ENCODE data around the gene GALNT17.
"Not testable (repeated sequence)": the region's sequence is repeated elsewhere in the genome, so short reads cannot be mapped to it uniquely, and the experiment has no call there.

The GALNT17 gene

GRCh38 chr7:71165708-71166107 is 33.8 kb downstream of the GALNT17 start:
- no peak for DNase-seq (ENCODE audit: low spot score)

DNA sequence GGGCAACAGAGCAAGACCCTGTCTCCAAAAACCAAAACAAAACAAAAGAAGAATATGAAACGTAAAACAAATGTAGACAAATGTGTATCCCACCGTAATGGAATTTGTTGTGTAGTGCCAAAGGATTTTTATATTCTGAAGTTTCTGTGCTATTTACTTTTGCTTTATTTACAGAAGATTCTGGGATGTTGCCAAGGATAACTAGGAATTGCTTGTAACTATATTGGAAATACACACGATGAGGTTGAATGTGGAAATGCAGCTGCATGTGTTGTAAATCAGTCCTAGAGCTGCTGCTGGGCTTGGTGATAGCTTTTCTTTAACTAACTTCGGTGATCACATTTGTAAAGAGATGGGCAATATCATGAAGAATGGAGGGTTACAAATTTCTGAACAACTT is 39.5 kb downstream of the GALNT17 start:
- no peak for DNase-seq (ENCODE audit: low spot score)

GRCh38 chr7:71173955-71174354 is 42.0 kb downstream of the GALNT17 start:
- DNase-seq (ENCODE audit: low spot score) = no peak

GRCh38 chr7:71182438-71182935 is 50.5 kb downstream of the GALNT17 start:
- no peak for DNase-seq (ENCODE audit: low spot score)

- no peak for DNase-seq (ENCODE audit: low spot score)
These were observed 52.2 kb downstream of the GALNT17 start for GRCh38 chr7:71184136-71184535.

DNA sequence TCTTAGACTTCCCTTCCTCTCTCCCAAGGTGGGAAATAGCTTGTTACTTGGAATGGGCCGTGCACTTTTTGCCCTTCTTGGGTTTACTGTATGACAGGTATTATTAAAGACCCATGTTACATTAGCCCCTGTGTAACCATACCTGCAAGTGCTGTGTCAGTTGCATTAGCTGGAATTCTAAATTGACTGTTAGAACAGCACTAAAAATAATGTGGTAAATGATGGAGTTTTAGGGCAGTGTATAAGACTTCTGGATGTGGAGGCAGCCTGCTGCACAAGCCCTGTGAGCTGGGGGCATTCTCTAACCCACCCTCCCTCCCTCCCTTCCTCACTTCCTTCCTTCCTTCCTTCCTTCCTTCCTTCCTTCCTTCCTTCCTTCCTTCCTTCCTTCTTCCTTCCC is 52.7 kb downstream of the GALNT17 start:
- no peak for DNase-seq (ENCODE audit: low spot score)

DNA sequence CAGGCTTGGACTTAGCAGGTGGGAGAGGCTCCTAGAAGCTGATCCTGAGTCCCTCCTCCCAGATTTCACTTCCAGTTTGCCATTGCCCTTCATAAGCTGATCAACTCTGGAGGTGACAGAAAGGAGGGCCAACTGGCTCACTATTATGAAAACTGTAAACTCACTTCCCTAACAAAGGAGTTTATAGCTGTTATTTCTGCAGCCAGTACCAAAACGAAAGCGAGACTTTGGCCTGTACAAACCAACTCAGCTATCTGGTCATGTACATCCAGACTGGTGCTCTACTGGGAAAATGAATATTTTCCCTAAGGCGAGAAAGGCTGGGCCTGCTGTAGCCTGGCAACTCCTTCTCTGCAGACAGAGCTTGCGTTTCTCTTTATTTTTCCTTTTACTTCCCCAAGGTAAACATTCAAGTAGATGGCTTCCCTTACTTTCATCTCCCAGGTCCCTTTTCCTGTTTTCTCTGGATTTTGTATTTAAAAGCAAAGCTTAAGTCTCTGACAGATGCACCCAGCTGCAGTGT is 54.7 kb downstream of the GALNT17 start:
- no peak for DNase-seq (ENCODE audit: low spot score)

DNA sequence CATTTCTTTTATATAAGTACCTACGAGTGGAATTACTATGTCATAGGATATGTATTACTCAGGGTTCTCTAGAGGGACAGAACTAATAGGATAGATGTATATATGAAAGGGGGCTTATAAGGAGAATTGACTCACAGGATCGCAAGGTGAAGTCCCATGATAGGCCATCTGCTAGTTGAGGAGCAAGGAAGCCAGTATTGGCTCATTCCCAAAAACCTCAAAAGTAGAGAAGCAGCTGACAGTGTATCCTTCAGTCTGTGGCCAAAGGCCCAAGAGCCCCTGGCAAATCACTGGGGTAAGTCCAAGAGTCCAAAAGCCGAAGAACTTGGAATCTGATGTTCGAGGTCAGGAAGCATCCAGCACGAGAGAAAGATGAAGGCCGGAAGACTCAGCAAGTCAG is 59.8 kb downstream of the GALNT17 start:
- DNase-seq (ENCODE audit: low spot score) = no peak

- DNase-seq (ENCODE audit: low spot score) = no peak
These were observed 61.3 kb downstream of the GALNT17 start for GRCh38 chr7:71193099-71193810.

- no peak for DNase-seq (ENCODE audit: low spot score)
These were observed 66.4 kb downstream of the GALNT17 start for GRCh38 chr7:71198391-71198790.

DNA sequence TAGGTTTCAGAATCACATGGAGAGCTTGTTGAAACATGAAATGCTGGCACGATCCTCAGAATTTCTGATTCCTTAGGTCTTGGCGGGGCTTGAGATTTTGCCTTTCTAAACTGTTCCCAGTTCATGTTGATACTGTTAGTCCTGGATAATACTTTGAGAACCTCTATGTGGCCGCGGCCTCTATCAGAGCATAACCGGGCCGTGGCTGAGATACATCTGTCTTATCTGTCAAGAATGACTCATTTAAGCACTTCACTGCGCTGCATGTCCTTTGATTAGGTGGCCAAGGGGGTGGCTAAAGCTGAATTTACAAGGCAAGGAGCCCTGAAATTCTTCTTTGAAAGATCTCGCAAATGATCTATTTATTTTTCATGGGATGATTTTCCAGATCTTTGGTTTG is 66.9 kb downstream of the GALNT17 start:
- no peak for DNase-seq (ENCODE audit: low spot score)

DNA sequence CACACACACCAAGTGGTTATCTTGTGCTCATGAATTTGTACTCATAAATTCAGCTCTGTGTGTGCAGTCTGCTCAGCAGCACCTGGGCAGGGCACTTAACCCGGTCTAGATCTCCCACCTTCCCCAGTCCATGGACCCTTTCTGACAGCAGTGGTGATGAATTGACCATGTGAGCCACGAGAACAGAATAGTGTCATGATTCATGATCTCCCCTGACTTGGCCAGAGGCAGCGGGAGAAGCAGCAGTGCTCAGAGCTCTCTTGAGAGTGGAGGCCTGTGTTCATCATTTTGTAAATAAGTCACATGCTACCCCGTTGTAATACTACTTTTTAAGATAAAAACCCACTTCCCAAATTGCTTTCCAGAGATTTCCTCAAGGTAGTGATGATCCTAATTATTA is 74.2 kb downstream of the GALNT17 start:
- DNase-seq (ENCODE audit: low spot score) = no peak

- DNase-seq (ENCODE audit: low spot score) = no peak
These were observed 76.9 kb downstream of the GALNT17 start for GRCh38 chr7:71208881-71209280.

DNA sequence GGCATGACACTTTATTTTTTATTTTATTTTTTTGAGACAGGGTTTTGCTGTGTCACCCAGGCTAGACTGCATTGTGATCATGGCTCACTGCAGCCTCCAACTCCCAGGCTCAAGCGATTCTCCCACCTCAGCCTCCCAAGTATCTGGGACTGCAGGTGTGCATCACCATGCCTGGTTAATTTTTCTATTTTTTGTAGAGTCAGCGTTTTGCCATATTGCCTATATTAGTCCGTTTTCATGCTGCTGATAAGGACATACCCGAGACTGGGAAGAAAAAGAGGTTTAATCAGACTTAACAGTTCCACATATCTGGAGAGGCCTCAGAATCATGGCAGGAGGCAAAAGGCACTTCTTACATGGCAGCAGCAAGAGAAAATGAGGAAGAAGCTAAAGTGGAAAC is 77.5 kb downstream of the GALNT17 start:
- not testable (repeated sequence) for DNase-seq (ENCODE audit: low spot score)

- no peak for DNase-seq (ENCODE audit: low spot score)
These were observed 78.3 kb downstream of the GALNT17 start for GRCh38 chr7:71210220-71210619.

DNA sequence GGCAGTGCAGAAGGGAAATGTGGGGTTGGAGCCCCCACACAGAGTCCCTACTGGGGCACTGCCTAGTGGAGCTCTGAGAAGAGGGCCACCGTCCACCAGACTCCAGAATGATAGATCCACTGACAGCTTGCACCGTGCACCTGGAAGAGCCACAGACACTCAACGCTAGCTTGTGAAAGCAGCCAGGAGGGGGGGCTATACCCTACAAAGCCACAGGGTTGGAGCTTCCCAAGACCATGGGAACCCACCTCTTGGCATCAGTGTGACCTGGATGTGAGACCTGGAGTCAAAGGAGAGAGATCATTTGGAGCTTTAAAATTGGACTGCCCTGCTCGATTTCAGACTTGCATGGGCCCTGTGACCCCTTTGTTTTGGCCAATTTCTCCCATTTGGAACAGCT is 80.5 kb downstream of the GALNT17 start:
- DNase-seq (ENCODE audit: low spot score) = not testable (repeated sequence)

GRCh38 chr7:71216211-71216610 is 84.3 kb downstream of the GALNT17 start:
- DNase-seq (ENCODE audit: low spot score) = no peak

DNA sequence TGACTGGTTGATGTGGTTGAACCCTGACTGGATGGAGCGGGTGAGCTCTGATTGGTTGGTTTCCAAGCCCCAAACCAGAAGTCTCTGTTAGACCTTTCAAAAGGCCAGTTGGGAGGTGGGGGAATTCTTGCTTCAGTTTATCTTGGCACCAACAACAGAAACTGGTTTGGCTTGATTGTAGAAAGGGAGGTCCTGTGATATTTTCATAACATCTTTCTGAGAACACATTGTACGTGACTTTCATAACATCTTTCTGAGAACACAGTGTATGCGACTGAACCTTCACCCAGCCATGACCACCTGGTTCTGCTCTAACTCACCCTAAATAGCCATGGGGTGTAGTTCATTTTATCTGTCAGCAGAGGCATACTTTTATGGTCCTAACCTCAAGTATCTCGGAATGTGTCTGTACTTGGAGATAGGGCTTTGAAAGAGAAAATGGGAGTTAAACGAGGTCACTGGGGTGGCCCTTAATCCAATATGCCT is 88.3 kb downstream of the GALNT17 start:
- DNase-seq (ENCODE audit: low spot score) = no peak

- DNase-seq (ENCODE audit: low spot score) = no peak
These were observed 89.1 kb downstream of the GALNT17 start for GRCh38 chr7:71221049-71221448.

DNA sequence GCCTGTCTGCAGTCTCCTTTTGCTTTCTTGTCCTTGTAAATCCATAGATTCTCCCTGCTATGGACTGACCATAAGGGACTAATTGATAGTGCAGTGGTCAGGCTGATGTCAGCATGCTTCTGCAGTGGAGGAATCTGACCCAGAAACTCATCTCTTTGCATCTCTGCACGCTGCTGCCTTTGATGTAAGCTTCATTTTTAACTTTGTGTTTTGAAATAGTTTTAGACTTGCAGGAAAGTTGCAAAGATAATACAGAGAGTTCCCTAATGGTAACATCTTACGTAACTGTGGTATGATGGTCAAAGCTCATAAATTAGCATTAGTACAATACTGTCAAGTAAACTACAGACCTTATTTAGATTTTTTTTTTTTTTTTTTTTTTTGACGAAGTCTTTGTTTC is 89.6 kb downstream of the GALNT17 start:
- no peak for DNase-seq (ENCODE audit: low spot score)

- DNase-seq (ENCODE audit: low spot score) = no peak
These were observed 95.2 kb downstream of the GALNT17 start for GRCh38 chr7:71227126-71227525.

- no peak for DNase-seq (ENCODE audit: low spot score)
These were observed 97.2 kb downstream of the GALNT17 start for GRCh38 chr7:71229148-71229547.

DNA sequence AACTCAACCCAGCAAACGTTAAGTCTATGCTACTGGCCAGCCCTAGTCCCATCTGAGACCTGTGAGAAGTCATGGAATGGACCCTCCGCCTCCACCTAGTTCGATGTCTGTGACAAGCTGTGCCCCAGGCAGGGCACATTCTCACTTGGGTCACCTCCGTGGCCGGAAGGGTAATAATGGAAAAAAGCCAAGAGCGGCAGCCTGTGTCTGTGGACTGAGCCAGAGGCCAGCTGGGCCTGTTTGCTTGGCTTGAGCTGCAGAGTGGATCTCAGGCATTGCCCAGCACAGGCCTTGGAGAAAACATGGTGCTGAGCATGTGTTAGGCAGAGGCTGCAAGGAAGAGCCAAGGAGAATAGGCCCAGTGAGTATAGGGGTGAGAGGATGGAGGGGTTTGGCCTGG is 97.8 kb downstream of the GALNT17 start:
- no peak for DNase-seq (ENCODE audit: low spot score)

- DNase-seq (ENCODE audit: low spot score) = no peak
These were observed 103.3 kb downstream of the GALNT17 start for GRCh38 chr7:71235253-71235652.

Measured in GM03348 (cell line).